Hair follicle dermal papilla cell (primary cell): ENCODE measurements around the gene IL3RA. TPM values are rescaled to one million over a fixed set of nuclear protein-coding genes. Genes with fewer than 3 reads are reported as not detected.

Experiments
- small RNA-seq: library from RNA; depleted of rRNA; stranded (forward); fragments of <200 nt; gene quantifications from one replicate; pipeline ENCODE3, GENCODE V24; 2012
- total RNA-seq: library from RNA; depleted of rRNA; stranded (reverse); fragments of >200 nt; gene quantifications from 2 replicates; pipeline ENCODE4 v1.2.3, GENCODE V29; 2012

The IL3RA gene
- 0.16 TPM in 1 of 2 replicates, not detected in the other for total RNA-seq

GRCh38 chrX:1336331-1336943 is at the start of gene IL3RA:
Gene IL3RA (plus strand): TSS chrX:1336785. CDS start chrX:1341766, 4,981 bp downstream.

GRCh38 chrX:1391707-1392375 is 55.3 kb downstream of the IL3RA start, which contains the start of gene SLC25A6:
Gene SLC25A6 (minus strand): TSS chrX:1392113. CDS start chrX:1392009, 104 bp downstream.

Small RNAs within 50 kb of the gene (small RNA-seq; reads per million reads assigned to genes)
- gene MIR3690 (not detected), gene RNA5SP498 (not detected)

Other genes with a start within 250 kb of the IL3RA start
- not detected in 2 replicates for gene CRLF2, start 124.1 kb upstream of the IL3RA start, total RNA-seq
- not detected in 2 replicates for gene CSF2RA, start 68.0 kb upstream of the IL3RA start, total RNA-seq
- 206 and 260 TPM in 2 replicates for gene SLC25A6, start 55.3 kb downstream of the IL3RA start, total RNA-seq
- 27.8 and 32.5 TPM in 2 replicates for gene ASMTL, start 116.1 kb downstream of the IL3RA start, total RNA-seq
- gene P2RY8, start 200.4 kb downstream of the IL3RA start, total RNA-seq: not detected in 2 replicates